ENCODE results near the gene DNAH17. TPM values are rescaled to one million over a fixed set of nuclear protein-coding genes. Genes with fewer than 3 reads are reported as not detected.

Gene DNAH17
- polyA plus RNA-seq, 4 donors = 0.57 to 3.6 TPM; not detected in 2

DNA sequence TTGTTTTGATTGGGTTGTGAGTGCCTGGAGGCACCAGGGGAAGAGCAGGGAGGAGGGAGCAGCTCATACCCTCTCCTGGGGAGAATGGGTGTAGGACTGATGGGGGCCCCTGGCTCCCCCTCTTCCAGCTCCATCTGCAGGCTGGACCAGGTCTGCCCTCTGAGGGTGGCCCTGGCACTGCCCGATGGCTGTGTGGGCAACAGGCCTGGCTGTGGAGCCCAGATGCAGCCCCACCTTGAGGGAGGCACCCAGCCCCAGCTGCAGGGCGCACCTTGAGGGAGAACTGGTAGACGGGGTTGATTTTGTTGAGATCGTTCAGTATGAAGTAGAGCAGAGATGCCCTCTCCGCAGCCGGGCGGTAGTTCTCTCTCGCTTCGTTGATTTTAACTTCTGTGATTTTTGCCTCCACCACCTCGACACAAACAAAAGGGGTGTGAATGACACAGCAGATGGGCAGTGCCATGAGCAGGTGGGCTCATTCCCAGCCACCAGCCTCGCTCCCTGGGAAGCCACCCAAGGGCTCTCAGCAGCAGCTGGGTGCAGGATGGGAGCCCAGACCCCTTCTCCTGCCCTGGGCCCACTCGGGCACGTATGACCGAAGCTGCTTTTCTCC lies 127.1 kb downstream of the DNAH17 start:
- no peaks in the 10 kb centered on the region for H3K4me1 ChIP-seq (ENCODE audit: control insufficient read depth in 3 of 3, insufficient read depth in 2 of 3, low read depth in 1 of 3, low read length in 2 of 3)
- H3K36me3 ChIP-seq (ENCODE audit: control insufficient read depth in 3 of 3, insufficient read depth in 2 of 3, low read depth in 1 of 3, low read length in 3 of 3) = no peaks in the 10 kb centered on the region
- H3K27ac ChIP-seq (ENCODE audit: low read depth in 1 of 3, low read length in 2 of 3) = no peak overlapping the region
- no peak for FAIRE-seq
- no peaks in the 10 kb centered on the region for H3K9me3 ChIP-seq (ENCODE audit: control insufficient read depth in 2 of 2, insufficient read depth in 1 of 2, low read depth in 1 of 2, low read length in 1 of 2)
- H3K27me3 ChIP-seq (ENCODE audit: control insufficient read depth in 3 of 3, insufficient read depth in 3 of 3, low read length in 3 of 3) = no peaks in the 10 kb centered on the region
- no peak overlapping the region for H3K4me3 ChIP-seq (ENCODE audit: low read depth in 1 of 3, low read length in 3 of 3)
- WGBS, 3 donors = 82 to 91% (median 85%) methylated on average over 14 of the region's 14 CpGs
- no peak for DNase-seq

DNA sequence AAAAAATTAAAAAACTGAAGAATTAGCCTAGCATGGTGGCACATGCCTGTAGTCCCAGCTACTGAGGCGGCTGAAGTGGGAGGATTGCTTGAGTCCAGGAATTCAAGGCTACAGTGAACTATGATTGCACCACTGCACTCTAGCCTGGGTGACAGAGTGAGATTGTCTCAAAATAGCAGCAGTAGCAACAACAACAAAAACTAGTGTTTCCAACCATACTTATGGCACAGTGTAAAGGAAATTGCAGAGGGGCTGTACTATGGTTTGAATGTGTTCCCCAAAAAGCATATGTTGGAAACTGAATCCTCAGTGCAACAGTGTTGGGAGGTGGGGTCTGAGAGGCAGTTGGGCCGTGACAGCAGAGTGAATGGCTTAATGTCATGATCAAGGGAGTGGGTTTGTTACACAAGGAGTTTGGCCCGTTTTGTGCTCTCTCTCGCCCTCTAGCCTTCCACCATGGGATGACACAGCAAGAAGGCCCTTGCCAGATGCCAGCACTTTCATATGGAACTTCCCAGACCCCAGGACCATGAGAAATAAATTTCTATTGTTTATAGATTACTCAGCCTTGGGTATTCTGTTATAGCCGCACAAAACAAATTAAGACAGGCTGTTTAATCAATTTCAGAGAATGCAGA lies 128.7 kb downstream of the DNAH17 start:
- WGBS, 3 donors = 58 to 66% (median 58%) methylated on average over 5 of the region's 5 CpGs
- Histone ChIP-seq H3K4me3 (ENCODE audit: low read depth in 1 of 3, low read length in 3 of 3) (no peak overlapping the region), H3K9me3 (ENCODE audit: control insufficient read depth in 2 of 2, insufficient read depth in 1 of 2, low read depth in 1 of 2, low read length in 1 of 2) (no peaks in the 10 kb centered on the region), H3K36me3 (ENCODE audit: control insufficient read depth in 3 of 3, insufficient read depth in 2 of 3, low read depth in 1 of 3, low read length in 3 of 3) (no peaks in the 10 kb centered on the region), H3K4me1 (ENCODE audit: control insufficient read depth in 3 of 3, insufficient read depth in 2 of 3, low read depth in 1 of 3, low read length in 2 of 3) (no peaks in the 10 kb centered on the region), H3K27ac (ENCODE audit: low read depth in 1 of 3, low read length in 2 of 3) (no peak overlapping the region), H3K27me3 (ENCODE audit: control insufficient read depth in 3 of 3, insufficient read depth in 3 of 3, low read length in 3 of 3) (no peaks in the 10 kb centered on the region)
- DNase-seq = no peak
- no peak for FAIRE-seq

DNA sequence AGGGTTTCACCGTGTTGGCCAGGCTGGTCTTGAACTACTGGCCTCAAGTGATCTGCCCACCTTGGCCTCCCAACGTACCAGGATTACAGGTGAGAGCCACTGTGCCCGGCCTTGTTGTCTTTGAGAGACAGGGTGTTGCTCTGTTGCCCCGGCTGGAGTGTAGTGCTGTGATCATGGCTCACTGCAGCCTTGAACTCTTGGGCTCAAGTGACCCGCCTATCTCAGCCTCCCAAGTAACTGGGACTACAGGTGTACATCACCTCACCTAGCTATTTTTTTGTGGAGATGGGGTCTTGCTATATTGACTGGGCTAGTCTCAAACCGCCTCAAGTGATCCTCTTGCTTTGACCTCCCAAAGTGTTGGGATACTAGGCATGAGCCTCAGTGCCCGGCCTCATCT lies 130.4 kb downstream of the DNAH17 start:
- Histone ChIP-seq H3K9me3 (ENCODE audit: control insufficient read depth in 2 of 2, insufficient read depth in 1 of 2, low read depth in 1 of 2, low read length in 1 of 2) (no peaks in the 10 kb centered on the region), H3K4me3 (ENCODE audit: low read depth in 1 of 3, low read length in 3 of 3) (no peak overlapping the region), H3K4me1 (ENCODE audit: control insufficient read depth in 3 of 3, insufficient read depth in 2 of 3, low read depth in 1 of 3, low read length in 2 of 3) (no peaks in the 10 kb centered on the region), H3K36me3 (ENCODE audit: control insufficient read depth in 3 of 3, insufficient read depth in 2 of 3, low read depth in 1 of 3, low read length in 3 of 3) (no peaks in the 10 kb centered on the region), H3K27ac (ENCODE audit: low read depth in 1 of 3, low read length in 2 of 3) (no peak overlapping the region), H3K27me3 (ENCODE audit: control insufficient read depth in 3 of 3, insufficient read depth in 3 of 3, low read length in 3 of 3) (no peaks in the 10 kb centered on the region)
- no peak for DNase-seq
- WGBS, 3 donors = 83 to 89% (median 89%) methylated on average over 7 of the region's 7 CpGs
- FAIRE-seq = no peak

DNA sequence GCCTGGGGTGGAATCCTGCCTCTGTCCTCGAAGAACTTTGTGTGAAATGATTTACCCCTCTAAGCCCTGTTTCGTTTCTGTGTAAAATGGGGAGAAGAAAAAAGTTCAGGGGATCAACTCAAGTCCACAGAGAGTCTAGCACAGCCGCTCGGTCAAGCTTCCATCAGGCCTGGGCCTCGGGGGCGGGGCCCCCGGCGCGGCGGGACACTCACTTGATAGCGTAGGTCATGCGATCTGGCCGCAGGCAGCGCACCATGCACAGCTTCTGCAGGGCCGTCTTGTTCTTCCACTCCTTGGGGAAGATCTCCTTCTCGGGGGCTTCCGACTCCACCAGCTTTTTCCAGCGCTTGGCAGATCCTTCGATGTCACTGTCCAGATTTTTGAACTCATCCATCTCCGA lies 132.8 kb downstream of the DNAH17 start:
- DNase-seq = no peak
- Histone ChIP-seq H3K36me3 (ENCODE audit: control insufficient read depth in 3 of 3, insufficient read depth in 2 of 3, low read depth in 1 of 3, low read length in 3 of 3) (no peaks in the 10 kb centered on the region), H3K4me3 (ENCODE audit: low read depth in 1 of 3, low read length in 3 of 3) (no peak overlapping the region), H3K9me3 (ENCODE audit: control insufficient read depth in 2 of 2, insufficient read depth in 1 of 2, low read depth in 1 of 2, low read length in 1 of 2) (no peaks in the 10 kb centered on the region), H3K27me3 (ENCODE audit: control insufficient read depth in 3 of 3, insufficient read depth in 3 of 3, low read length in 3 of 3) (no peaks in the 10 kb centered on the region), H3K27ac (ENCODE audit: low read depth in 1 of 3, low read length in 2 of 3) (no peak overlapping the region), H3K4me1 (ENCODE audit: control insufficient read depth in 3 of 3, insufficient read depth in 2 of 3, low read depth in 1 of 3, low read length in 2 of 3) (no peaks in the 10 kb centered on the region)
- no peak for FAIRE-seq
- WGBS, 3 donors = 85 to 88% (median 87%) methylated on average over 20 of the region's 20 CpGs

DNA sequence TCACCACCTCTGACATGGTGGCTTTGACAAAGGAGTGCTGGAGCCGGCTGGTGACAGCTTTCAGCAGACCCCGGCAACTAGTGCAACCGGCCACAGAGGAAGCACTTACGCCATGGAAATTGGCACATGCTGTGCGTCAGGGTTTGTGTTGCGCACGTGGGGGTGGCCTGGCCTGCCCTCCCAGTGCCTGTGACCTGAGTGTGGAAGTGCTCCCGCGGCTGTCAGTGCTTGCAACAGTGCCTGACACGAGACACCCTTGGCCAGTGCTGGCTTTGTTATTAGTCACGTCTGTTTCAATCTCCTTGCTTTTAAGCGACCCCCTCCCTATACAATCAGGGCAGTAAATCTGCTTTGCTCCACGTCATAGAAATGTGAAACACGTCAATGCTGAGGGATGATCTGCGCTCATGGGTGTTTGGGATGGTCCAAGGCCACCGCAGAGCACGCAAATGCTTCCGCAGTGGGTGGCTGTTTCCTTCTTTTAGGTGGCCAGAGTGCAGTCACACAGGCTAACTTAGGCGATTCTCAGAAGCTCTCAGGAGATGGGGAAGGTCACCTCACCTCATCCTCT lies 134.5 kb downstream of the DNAH17 start:
- DNase-seq (no peak), FAIRE-seq (no peak)

DNA sequence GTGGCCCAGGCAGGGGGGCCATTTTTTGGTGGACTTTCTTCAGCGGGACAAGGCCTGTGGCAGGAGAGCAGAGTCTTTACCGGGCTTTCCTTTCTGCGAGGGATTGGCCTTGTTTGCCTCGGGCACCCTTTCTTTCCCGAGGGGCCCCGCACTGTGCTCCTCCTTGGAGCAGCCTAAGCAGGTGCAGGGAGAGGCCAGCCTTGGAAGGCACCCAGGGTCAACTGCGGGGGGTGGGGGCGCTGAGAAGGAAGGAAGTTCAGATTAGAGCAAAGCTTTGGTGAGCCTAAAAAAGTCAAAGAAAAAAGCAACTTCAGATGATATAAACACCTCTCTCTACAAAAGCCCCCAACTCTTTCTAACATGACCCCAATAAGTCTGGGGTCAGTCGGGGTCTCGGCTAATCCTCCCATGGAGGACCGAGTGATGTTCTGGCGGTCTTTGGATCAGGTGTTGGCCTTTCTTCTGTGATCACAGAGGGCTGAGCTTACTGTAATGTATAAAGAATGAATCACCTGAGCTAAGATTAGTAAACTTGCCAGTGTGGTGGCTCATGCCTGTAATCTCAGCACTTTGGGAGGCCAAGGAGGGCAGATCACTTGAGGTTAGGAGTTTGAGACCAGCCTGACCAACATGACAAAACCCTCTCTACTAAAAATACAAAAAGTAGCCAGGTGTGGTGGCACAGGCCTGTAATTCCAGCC lies 135.8 kb downstream of the DNAH17 start:
- Histone ChIP-seq H3K9me3 (ENCODE audit: control insufficient read depth in 2 of 2, insufficient read depth in 1 of 2, low read depth in 1 of 2, low read length in 1 of 2) (no peaks in the 10 kb centered on the region), H3K4me1 (ENCODE audit: control insufficient read depth in 3 of 3, insufficient read depth in 2 of 3, low read depth in 1 of 3, low read length in 2 of 3) (no peaks in the 10 kb centered on the region), H3K27ac (ENCODE audit: low read depth in 1 of 3, low read length in 2 of 3) (no peak overlapping the region), H3K27me3 (ENCODE audit: control insufficient read depth in 3 of 3, insufficient read depth in 3 of 3, low read length in 3 of 3) (peaks cover 0 to 5% (median 0%) of the 10 kb centered on the region in 3 donors), H3K4me3 (ENCODE audit: low read depth in 1 of 3, low read length in 3 of 3) (no peak overlapping the region), H3K36me3 (ENCODE audit: control insufficient read depth in 3 of 3, insufficient read depth in 2 of 3, low read depth in 1 of 3, low read length in 3 of 3) (no peaks in the 10 kb centered on the region)
- DNase-seq (no peak), FAIRE-seq (no peak)
- WGBS, 3 donors = 21 to 52% (median 33%) methylated on average over 12 of the region's 12 CpGs

More for the DNA sequence above, 134.5 kb downstream of the DNAH17 start:
- Histone ChIP-seq H3K36me3 (ENCODE audit: control insufficient read depth in 3 of 3, insufficient read depth in 2 of 3, low read depth in 1 of 3, low read length in 3 of 3) (no peaks in the 10 kb centered on the region), H3K27me3 (ENCODE audit: control insufficient read depth in 3 of 3, insufficient read depth in 3 of 3, low read length in 3 of 3) (no peaks in the 10 kb centered on the region), H3K9me3 (ENCODE audit: control insufficient read depth in 2 of 2, insufficient read depth in 1 of 2, low read depth in 1 of 2, low read length in 1 of 2) (no peaks in the 10 kb centered on the region), H3K27ac (ENCODE audit: low read depth in 1 of 3, low read length in 2 of 3) (no peak overlapping the region), H3K4me3 (ENCODE audit: low read depth in 1 of 3, low read length in 3 of 3) (no peak overlapping the region), H3K4me1 (ENCODE audit: control insufficient read depth in 3 of 3, insufficient read depth in 2 of 3, low read depth in 1 of 3, low read length in 2 of 3) (no peaks in the 10 kb centered on the region)
- 66 to 78% (median 74%) methylated on average over 19 of the region's 19 CpGs for WGBS, 3 donors

DNA sequence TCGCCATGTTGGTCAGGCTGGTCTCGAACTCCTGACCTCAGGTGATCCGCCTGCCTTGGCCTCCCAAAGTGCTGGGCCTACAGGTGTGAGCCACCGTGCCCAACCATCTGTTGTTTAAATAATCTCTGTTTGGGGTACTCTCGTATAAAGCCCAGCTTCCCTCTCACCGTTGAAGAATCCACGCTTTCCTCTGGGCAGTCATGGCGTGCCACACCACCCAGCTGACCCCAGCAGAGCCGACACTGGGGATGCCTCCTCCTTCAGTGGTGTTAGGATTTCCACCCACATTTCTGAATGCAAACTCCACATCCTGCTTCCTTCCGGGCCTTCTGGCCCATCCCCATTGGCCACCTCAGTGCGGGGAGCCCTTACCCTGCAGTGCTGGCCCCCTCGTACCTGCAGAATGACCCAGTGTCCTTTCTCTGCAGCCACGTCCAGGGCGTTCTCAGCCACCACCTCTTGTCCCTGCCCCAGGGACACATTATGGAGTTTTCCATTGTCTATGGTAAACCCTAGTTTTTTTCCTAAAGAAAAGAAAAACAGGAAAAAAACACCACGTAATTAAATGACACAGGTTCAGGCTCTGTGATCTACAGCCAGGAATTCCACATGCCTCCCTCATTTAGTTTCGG lies 138.4 kb downstream of the DNAH17 start:
- WGBS, 3 donors = 81 to 91% (median 89%) methylated on average over 16 of the region's 16 CpGs
- H3K9me3 ChIP-seq (ENCODE audit: control insufficient read depth in 2 of 2, insufficient read depth in 1 of 2, low read depth in 1 of 2, low read length in 1 of 2) = no peaks in the 10 kb centered on the region
- FAIRE-seq (no peak), DNase-seq (no peak)
- H3K4me1 ChIP-seq (ENCODE audit: control insufficient read depth in 3 of 3, insufficient read depth in 2 of 3, low read depth in 1 of 3, low read length in 2 of 3) = no peaks in the 10 kb centered on the region
- H3K27ac ChIP-seq (ENCODE audit: low read depth in 1 of 3, low read length in 2 of 3) = no peak overlapping the region
- H3K27me3 ChIP-seq (ENCODE audit: control insufficient read depth in 3 of 3, insufficient read depth in 3 of 3, low read length in 3 of 3) = peaks cover 0 to 5% (median 0%) of the 10 kb centered on the region in 3 donors
- no peak overlapping the region for H3K4me3 ChIP-seq (ENCODE audit: low read depth in 1 of 3, low read length in 3 of 3)
- H3K36me3 ChIP-seq (ENCODE audit: control insufficient read depth in 3 of 3, insufficient read depth in 2 of 3, low read depth in 1 of 3, low read length in 3 of 3) = no peaks in the 10 kb centered on the region

DNA sequence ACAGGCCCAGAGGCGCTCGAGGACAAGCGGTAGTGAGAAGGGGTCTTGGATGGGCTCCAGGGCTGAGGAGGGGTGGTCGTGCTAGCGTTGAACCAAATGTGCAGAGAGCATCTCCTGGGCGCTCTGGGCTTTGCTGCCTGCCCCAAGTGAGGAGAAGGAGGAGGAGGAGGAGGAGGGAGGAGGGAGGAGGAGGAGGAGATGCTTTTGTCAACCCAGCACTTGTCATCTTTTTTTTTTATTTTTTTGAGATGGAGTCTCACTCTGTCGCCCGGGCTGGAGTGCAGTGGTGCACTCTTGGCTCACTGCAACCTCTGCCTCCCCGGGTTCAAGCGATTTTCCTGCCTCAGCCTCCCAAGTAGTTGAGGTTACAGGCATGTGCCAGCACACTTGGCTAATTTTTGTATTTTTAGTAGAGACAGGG lies 138.9 kb downstream of the DNAH17 start:
- FAIRE-seq (no peak), DNase-seq (no peak)
- H3K36me3 ChIP-seq (ENCODE audit: control insufficient read depth in 3 of 3, insufficient read depth in 2 of 3, low read depth in 1 of 3, low read length in 3 of 3) = no peaks in the 10 kb centered on the region
- H3K27me3 ChIP-seq (ENCODE audit: control insufficient read depth in 3 of 3, insufficient read depth in 3 of 3, low read length in 3 of 3) = peaks cover 0 to 5% (median 0%) of the 10 kb centered on the region in 3 donors
- H3K4me3 ChIP-seq (ENCODE audit: low read depth in 1 of 3, low read length in 3 of 3) = no peak overlapping the region
- H3K9me3 ChIP-seq (ENCODE audit: control insufficient read depth in 2 of 2, insufficient read depth in 1 of 2, low read depth in 1 of 2, low read length in 1 of 2) = no peaks in the 10 kb centered on the region
- no peaks in the 10 kb centered on the region for H3K4me1 ChIP-seq (ENCODE audit: control insufficient read depth in 3 of 3, insufficient read depth in 2 of 3, low read depth in 1 of 3, low read length in 2 of 3)
- 89 to 95% (median 92%) methylated on average over 10 of the region's 10 CpGs for WGBS, 3 donors
- H3K27ac ChIP-seq (ENCODE audit: low read depth in 1 of 3, low read length in 2 of 3) = no peak overlapping the region

Data from small intestine (tissue), 7 donors.